Panc1 (cell line): Measurements from ENCODE around the gene MYADM. TPM values are rescaled to one million over a fixed set of nuclear protein-coding genes. Genes with fewer than 3 reads are reported as not detected.
"Not testable (repeated sequence)": the region's sequence is repeated elsewhere in the genome, so short reads cannot be mapped to it uniquely, and the experiment has no call there.

Experiments used
- ATAC-seq: fragments of 200-7000 bp; cut with Tn5 transposase; 2 replicates; pipeline ENCODE4 v1.9.1; 2020; ENCODE audit warnings: mild to moderate bottlenecking, moderate library complexity
- BruUV-seq: library from RNA; stranded (reverse); fragments of 400-500 nt; replicated peaks from 2 replicates; lab custom pipeline; 2021; lab: Mats Ljungman, UMichigan
- CTCF ChIA-PET: fragments of 300-600 bp; sonication (Branson Sonifier 250); formaldehyde crosslinking; loops from one replicate; lab custom pipeline; 2022; ENCODE audit warnings: antibody characterized with exemption; lab: Charles Lee
- POLR2A ChIA-PET: fragments of 300-600 bp; sonication (Branson Sonifier 250); formaldehyde crosslinking; loops from one replicate; lab custom pipeline; 2022; ENCODE audit warnings: antibody characterized with exemption; lab: Charles Lee
- DNase-seq: peaks from one replicate; pipeline ENCODE4 v3.0.0-alpha.2; 2010; ENCODE audit warnings: low read depth, low spot score
- H3K27ac ChIP-seq: 2 replicates; pipeline ENCODE4 v1.5.1; 2011; ENCODE audit warnings: mild to moderate bottlenecking, low read length, inconsistent platforms
- H3K27me3 ChIP-seq: fragments of 200-500 bp; sonication (Bioruptor generic); 2 replicates; pipeline ENCODE4 v1.6.0; 2014; ENCODE audit warnings: low read length, inconsistent platforms; ENCODE audit not compliant: control insufficient read depth, insufficient read depth
- H3K36me3 ChIP-seq: fragments of 200-500 bp; sonication (Bioruptor generic); 2 replicates; pipeline ENCODE4 v1.5.1; 2014; ENCODE audit warnings: inconsistent platforms, mild to moderate bottlenecking, low read length, moderate library complexity; ENCODE audit not compliant: control insufficient read depth, insufficient read depth
- H3K4me1 ChIP-seq: 2 replicates; pipeline ENCODE4 v1.5.1; 2011; ENCODE audit warnings: inconsistent platforms, mild to moderate bottlenecking, low read length, moderate library complexity; ENCODE audit not compliant: control insufficient read depth, insufficient read depth
- H3K4me3 ChIP-seq, 2 experiments: 2 replicates each; pipeline ENCODE4 v1.5.1; 2011 to 2012; ENCODE audit warnings: low read depth in 2 of 2, low read length in 2 of 2, mild to moderate bottlenecking in 2 of 2, inconsistent platforms in 1 of 2, moderate library complexity in 1 of 2
- H3K9me3 ChIP-seq: fragments of 200-500 bp; sonication (Bioruptor generic); 2 replicates; pipeline ENCODE4 v1.5.1; 2014; ENCODE audit warnings: low read depth, mild to moderate bottlenecking, inconsistent platforms, low read length, moderate library complexity; ENCODE audit not compliant: control insufficient read depth, insufficient read depth
- CTCF ChIP-seq: fragments of 450-650 bp; IDR thresholded peaks from 2 replicates; pipeline ENCODE4 v1.5.1; 2017; ENCODE audit warnings: mild to moderate bottlenecking
- POLR2AphosphoS5 ChIP-seq: IDR thresholded peaks from 2 replicates; pipeline ENCODE4 v1.6.1; 2012; ENCODE audit warnings: mild to moderate bottlenecking, low read depth, low read length, moderate library complexity
- REST ChIP-seq, 2 experiments: IDR thresholded peaks; 2 replicates each; pipeline ENCODE4 v1.6.1; 2011 to 2012; ENCODE audit warnings: low read depth in 2 of 2, control low read depth in 1 of 2, low read length in 1 of 2, mild to moderate bottlenecking in 1 of 2, moderate library complexity in 1 of 2; ENCODE audit not compliant: insufficient read depth in 1 of 2
- SIN3A ChIP-seq: IDR thresholded peaks from 2 replicates; pipeline ENCODE4 v1.6.1; 2012; ENCODE audit warnings: low read depth, mild to moderate bottlenecking, low read length, moderate library complexity, borderline replicate concordance; ENCODE audit not compliant: insufficient read depth
- TCF7L2 ChIP-seq: IDR thresholded peaks from 2 replicates; pipeline ENCODE4 v1.6.1; 2011; ENCODE audit warnings: mild to moderate bottlenecking, low read depth, low read length, inconsistent platforms
- in situ Hi-C: cut with HindIII; loops from 2 replicates; pipeline ENCODE4 v1.10.0; 2016; ENCODE audit warnings: low sequenced_read_pairs, low pct_unique_long_range_greater_than_20kb
- intact Hi-C: fragments of 100-400 bp; cut with micrococcal nuclease; formaldehyde crosslinking; loops from one replicate; pipeline ENCODE4 v1.10.0; 2022; ENCODE audit not compliant: unreplicated experiment
- total RNA-seq: library from RNA; stranded (reverse); gene quantifications from one replicate; pipeline ENCODE4 v1.2.1, GENCODE V29; 2021; ENCODE audit not compliant: unreplicated experiment

MYADM gene
- total RNA-seq, 1 experiment from 2014 or later: 469 TPM

- Histone ChIP-seq H3K4me3 (no peak overlapping the region), H3K9me3 (no peaks in the 10 kb centered on the region), H3K27ac (no peak overlapping the region), H3K36me3 (no peaks in the 10 kb centered on the region), H3K4me1 (no peaks in the 10 kb centered on the region), H3K27me3 (no peaks in the 10 kb centered on the region)
- CTCF ChIA-PET: interaction anchor here (0.6 kb wide), 1 partner anchor 16 kb away, joined by 6 read pairs; no protein-coding TSS in a partner anchor
- BruUV-seq: no TSS peak
- intact Hi-C loops: no loop called here
- ATAC-seq (no peak), DNase-seq (no peak)
- POLR2A ChIA-PET: interaction anchor here (0.6 kb wide), 1 partner anchor 799 kb away, joined by 4 read pairs; no protein-coding TSS in a partner anchor
- TF ChIP-seq SIN3A (no peak), TCF7L2 (no peak), CTCF (no peak), REST (IDR thresholded peaks at IDR 0.05; ENCODE audit: insufficient read depth in 1 of 2, low read depth in 2 of 2, low read length in 1 of 2) (no peak), POLR2AphosphoS5 (no peak)
- in situ Hi-C loops: no loop called here
Observed at GRCh38 chr19:53828531-53828930, 39.2 kb upstream of the MYADM start.

- CTCF ChIA-PET, ATAC-seq, DNase-seq, H3K4me1 ChIP-seq, BruUV-seq, intact Hi-C loops, H3K4me3 ChIP-seq, H3K36me3 ChIP-seq, H3K27me3 ChIP-seq, in situ Hi-C loops, H3K9me3 ChIP-seq, POLR2A ChIA-PET, H3K27ac ChIP-seq: not testable (repeated sequence)
Observed at GRCh38 chr19:53832861-53833260, 34.8 kb upstream of the MYADM start.

GRCh38 chr19:53838446-53838845, 29.2 kb upstream of the MYADM start:
- intact Hi-C loops, H3K4me3 ChIP-seq, H3K27me3 ChIP-seq, H3K27ac ChIP-seq, BruUV-seq, DNase-seq, H3K36me3 ChIP-seq, ATAC-seq, CTCF ChIA-PET, H3K9me3 ChIP-seq, in situ Hi-C loops: not testable (repeated sequence)
- POLR2A ChIA-PET: interaction anchor here (0.7 kb wide), 1 partner anchor 16 kb away, joined by 3 read pairs; no protein-coding TSS in a partner anchor
- H3K4me1 ChIP-seq: peaks cover 16% of the 10 kb centered on the region

GRCh38 chr19:53840241-53840640, 27.4 kb upstream of the MYADM start:
- ChIA-PET CTCF (interaction anchor here (0.6 kb wide), 2 partner anchors 13 to 40 kb away, joined by 3 read pairs; no protein-coding TSS in a partner anchor), POLR2A (interaction anchor here (0.7 kb wide), 2 partner anchors 106 to 563 kb away, joined by 5 read pairs; no protein-coding TSS in a partner anchor)
- not testable (repeated sequence) for H3K27me3 ChIP-seq, H3K36me3 ChIP-seq, H3K9me3 ChIP-seq, BruUV-seq, ATAC-seq, H3K4me3 ChIP-seq, H3K27ac ChIP-seq, DNase-seq
- intact Hi-C loops: loop anchor here (10.0 kb wide), 1 partner anchor 145 kb away; no protein-coding TSS in a partner anchor
- peaks cover 20% of the 10 kb centered on the region for H3K4me1 ChIP-seq
- in situ Hi-C loops: loop anchor here (10.0 kb wide), 1 partner anchor 65 kb away; the partner anchor contains the start of gene CACNG7

- peak overlapping the region; percentile 77; the same call in 1 of the 2 replicates for H3K27ac ChIP-seq
- DNase-seq, H3K36me3 ChIP-seq, H3K27me3 ChIP-seq, BruUV-seq, H3K9me3 ChIP-seq, ATAC-seq, H3K4me3 ChIP-seq, POLR2A ChIA-PET: not testable (repeated sequence)
- CTCF ChIA-PET: interaction anchor here (0.9 kb wide), 1 partner anchor 180 kb away, joined by 4 read pairs; no protein-coding TSS in a partner anchor
- in situ Hi-C loops (loop anchor here (10.0 kb wide), 1 partner anchor 64 kb away; the partner anchor contains the start of gene CACNG7), intact Hi-C loops (loop anchor here (10.0 kb wide), 1 partner anchor 144 kb away; no protein-coding TSS in a partner anchor)
- H3K4me1 ChIP-seq: peaks cover 20% of the 10 kb centered on the region
Observed at GRCh38 chr19:53840914-53841313, 26.8 kb upstream of the MYADM start.
